T-helper 22 cell (primary cell): Measurements from ENCODE around the gene HMX2.

ENCODE experiments used
- DNase-seq: peaks from one replicate; pipeline ENCODE4 v3.0.0-alpha.2; 2020; ENCODE audit warnings: low read depth

The HMX2 gene

GRCh38 chr10:123139521-123140163 is 8.3 kb upstream of the HMX2 start:
- DNase-seq, result no peak

GRCh38 chr10:123140164-123140982 is 7.6 kb upstream of the HMX2 start:
- DNase-seq, result no peak

- no peak for DNase-seq
Observed at GRCh38 chr10:123140983-123141390, 6.9 kb upstream of the HMX2 start.

GRCh38 chr10:123141791-123142700 is 5.9 kb upstream of the HMX2 start:
- no peak for DNase-seq

- DNase-seq, result no peak
Observed at GRCh38 chr10:123142701-123143161, 5.2 kb upstream of the HMX2 start.

GRCh38 chr10:123143162-123143824 is 4.6 kb upstream of the HMX2 start:
- DNase-seq, result no peak

GRCh38 chr10:123143825-123144168 is 4.1 kb upstream of the HMX2 start:
- DNase-seq, result no peak

GRCh38 chr10:123144697-123145541 is 3.0 kb upstream of the HMX2 start:
- DNase-seq, result no peak

- DNase-seq, result no peak
Observed at GRCh38 chr10:123145542-123146012, 2.4 kb upstream of the HMX2 start.

GRCh38 chr10:123146013-123146893 is 1.7 kb upstream of the HMX2 start:
- DNase-seq, result no peak

GRCh38 chr10:123146894-123147634 is 872 bp upstream of the HMX2 start:
- DNase-seq, result no peak

GRCh38 chr10:123148414-123149161 is 652 bp downstream of the HMX2 start:
- no peak for DNase-seq

- no peak for DNase-seq
Observed at GRCh38 chr10:123149162-123149567, 1.2 kb downstream of the HMX2 start.

- DNase-seq, result no peak
Observed at GRCh38 chr10:123149568-123150270, 1.8 kb downstream of the HMX2 start.

GRCh38 chr10:123150271-123150985 is 2.5 kb downstream of the HMX2 start:
- no peak for DNase-seq

- DNase-seq, result no peak
Observed at GRCh38 chr10:123150986-123151736, 3.2 kb downstream of the HMX2 start.
